A549 treated with CORT108297 at 1 μM for 4 hours (cell line): ENCODE results near the gene DEDD. TPM values are rescaled to one million over a fixed set of nuclear protein-coding genes. Genes with fewer than 3 reads are reported as not detected.

ENCODE experiments used
- total RNA-seq: library from RNA; stranded (reverse); fragments of 200-300 nt; extraction: Qiagen RNA extraction; gene quantifications from 5 replicates; pipeline ENCODE4 v1.2.3, GENCODE V29; 2022

The DEDD gene
- 27.6 to 33.6 TPM (median 31.9 TPM) in 5 replicates for total RNA-seq

GRCh38 chr1:161132410-161133219, at the start of gene DEDD:
Gene DEDD, minus strand, starts transcription at chr1:161132667. Its CDS starts 8,205 bp downstream, at chr1:161124462.

GRCh38 chr1:161177112-161177935, 44.9 kb upstream of the DEDD start, which contains the start of gene B4GALT3:
Gene B4GALT3, minus strand, starts transcription at chr1:161177507. Its CDS starts 1,447 bp downstream, at chr1:161176060.

GRCh38 chr1:161165742-161166668, 33.5 kb upstream of the DEDD start, which contains the start of gene PPOX:
Gene PPOX, plus strand, starts transcription at chr1:161166426. Its CDS starts 422 bp downstream, at chr1:161166848.

GRCh38 chr1:161159087-161159912, 26.8 kb upstream of the DEDD start, which contains the start of gene USP21:
Gene USP21, plus strand, starts transcription at chr1:161159500. Its CDS starts 1,141 bp downstream, at chr1:161160641.

GRCh38 chr1:161153682-161154337, 21.3 kb upstream of the DEDD start, which contains the start of gene UFC1:
Gene UFC1, plus strand, starts transcription at chr1:161153978. Its CDS starts 20 bp downstream, at chr1:161153998.

GRCh38 chr1:161117759-161118581, 14.5 kb downstream of the DEDD start, which contains the start of the genes NIT1 and PFDN2:
Gene NIT1, plus strand, starts transcription at chr1:161118105. Its CDS starts 72 bp downstream, at chr1:161118177.
Gene PFDN2, minus strand, starts transcription at chr1:161118037. Its CDS starts 11 bp downstream, at chr1:161118026.

GRCh38 chr1:161098210-161099068, 34.0 kb downstream of the DEDD start, which contains the start of gene KLHDC9:
Gene KLHDC9, plus strand, starts transcription at chr1:161098361. Its CDS starts 175 bp downstream, at chr1:161098536.

GRCh38 chr1:161089251-161089924, 43.1 kb downstream of the DEDD start, which contains the start of gene NECTIN4:
Gene NECTIN4, minus strand, starts transcription at chr1:161089558. Its CDS starts 262 bp downstream, at chr1:161089296.

Other genes with a start within 250 kb of the DEDD start
- not detected in 5 replicates for gene ITLN1, start 247.5 kb downstream of the DEDD start, total RNA-seq
- gene ITLN2, start 177.9 kb downstream of the DEDD start, total RNA-seq: 0.13 to 0.34 TPM (median 0.24 TPM) in 4 of 5 replicates, not detected in the other
- 30.7 to 59.9 TPM (median 54.1 TPM) in 5 replicates for gene F11R, start 111.5 kb downstream of the DEDD start, total RNA-seq
- 0.20 to 0.42 TPM (median 0.29 TPM) in 4 of 5 replicates, not detected in the other for gene TSTD1, start 93.7 kb downstream of the DEDD start, total RNA-seq
- gene USF1, start 86.7 kb downstream of the DEDD start, total RNA-seq: 44.2 to 52.9 TPM (median 51.4 TPM) in 5 replicates
- gene ARHGAP30, start 62.8 kb downstream of the DEDD start, total RNA-seq: 0.05 to 0.14 TPM (median 0.07 TPM) in 5 replicates
- 1.6 to 1.9 TPM (median 1.8 TPM) in 5 replicates for gene NECTIN4, start 43.1 kb downstream of the DEDD start, total RNA-seq
- 1.1 to 2.7 TPM (median 1.8 TPM) in 5 replicates for gene KLHDC9, start 34.3 kb downstream of the DEDD start, total RNA-seq
- 112 to 136 TPM (median 117 TPM) in 5 replicates for gene PFDN2, start 14.6 kb downstream of the DEDD start, total RNA-seq
- 29.5 to 35.9 TPM (median 35.1 TPM) in 5 replicates for gene NIT1, start 14.6 kb downstream of the DEDD start, total RNA-seq
- 84.9 to 147 TPM (median 87.3 TPM) in 5 replicates for gene UFC1, start 21.3 kb upstream of the DEDD start, total RNA-seq
- gene USP21, start 26.8 kb upstream of the DEDD start, total RNA-seq: 19.0 to 27.5 TPM (median 25.0 TPM) in 5 replicates
- 11.1 to 18.1 TPM (median 16.2 TPM) in 5 replicates for gene PPOX, start 33.8 kb upstream of the DEDD start, total RNA-seq
- 24.9 to 30.4 TPM (median 29.2 TPM) in 5 replicates for gene B4GALT3, start 44.8 kb upstream of the DEDD start, total RNA-seq
- 0.01 TPM in 2 of 5 replicates, not detected in the others for gene ADAMTS4, start 66.4 kb upstream of the DEDD start, total RNA-seq
- 78.3 to 97.7 TPM (median 84.9 TPM) in 5 replicates for gene NDUFS2, start 69.7 kb upstream of the DEDD start, total RNA-seq
- 0.16 to 0.36 TPM in 2 of 5 replicates, not detected in the others for gene FCER1G, start 82.6 kb upstream of the DEDD start, total RNA-seq
- gene APOA2, start 91.0 kb upstream of the DEDD start, total RNA-seq: not detected in 5 replicates
- gene TOMM40L, start 93.4 kb upstream of the DEDD start, total RNA-seq: 9.2 to 11.4 TPM (median 11.3 TPM) in 5 replicates
- 0.06 to 0.15 TPM (median 0.08 TPM) in 3 of 5 replicates, not detected in the others for gene NR1I3, start 105.5 kb upstream of the DEDD start, total RNA-seq
- 0.06 to 0.13 TPM (median 0.07 TPM) in 4 of 5 replicates, not detected in the other for gene PCP4L1, start 126.1 kb upstream of the DEDD start, total RNA-seq
- gene MPZ, start 177.3 kb upstream of the DEDD start, total RNA-seq: 0.18 to 0.40 TPM (median 0.30 TPM) in 5 replicates
- gene SDHC, start 181.7 kb upstream of the DEDD start, total RNA-seq: 236 to 259 TPM (median 248 TPM) in 5 replicates
- gene CFAP126, start 235.2 kb upstream of the DEDD start, total RNA-seq: 0.13 to 0.40 TPM (median 0.17 TPM) in 4 of 5 replicates, not detected in the other